Measurements from ENCODE around the gene TACSTD2. TPM values are rescaled to one million over a fixed set of nuclear protein-coding genes. Genes with fewer than 3 reads are reported as not detected.
A peak's percentile ranks its signal among the peaks of the same experiment; 100 is the strongest.
"Not testable (repeated sequence)": the region's sequence is repeated elsewhere in the genome, so short reads cannot be mapped to it uniquely, and the experiment has no call there.

Gene TACSTD2, protein sequence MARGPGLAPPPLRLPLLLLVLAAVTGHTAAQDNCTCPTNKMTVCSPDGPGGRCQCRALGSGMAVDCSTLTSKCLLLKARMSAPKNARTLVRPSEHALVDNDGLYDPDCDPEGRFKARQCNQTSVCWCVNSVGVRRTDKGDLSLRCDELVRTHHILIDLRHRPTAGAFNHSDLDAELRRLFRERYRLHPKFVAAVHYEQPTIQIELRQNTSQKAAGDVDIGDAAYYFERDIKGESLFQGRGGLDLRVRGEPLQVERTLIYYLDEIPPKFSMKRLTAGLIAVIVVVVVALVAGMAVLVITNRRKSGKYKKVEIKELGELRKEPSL
- total RNA-seq, result under 0.01 and 0.29 TPM in 2 replicates

- Histone ChIP-seq H2AFZ (ENCODE audit: low read length) (peak within 1 kb of the TSS; percentile 72), H3K4me1 (ENCODE audit: insufficient read depth, low read length) (peaks cover 6% of the 10 kb centered on the region), H3K27ac (ENCODE audit: low read depth, low read length) (no peak within 1 kb of the TSS), H3K79me2 (ENCODE audit: insufficient read depth, low read length) (no peaks in the 10 kb centered on the region), H3K9me3 (ENCODE audit: low read depth, low read length) (no peaks in the 10 kb centered on the region), H3K36me3 (ENCODE audit: insufficient read depth, low read length) (no peaks in the 10 kb centered on the region), H3K4me3 (ENCODE audit: insufficient read depth, low read length) (peak within 1 kb of the TSS; percentile 60), H3K4me2 (ENCODE audit: insufficient read depth, low read length) (peak within 1 kb of the TSS; percentile 69), H3K27me3 (ENCODE audit: insufficient read depth, low read length) (peaks cover 54% of the 10 kb centered on the region), H4K20me1 (ENCODE audit: insufficient read depth, low read length) (no peaks in the 10 kb centered on the region)
- TF ChIP-seq, protein P1, sequence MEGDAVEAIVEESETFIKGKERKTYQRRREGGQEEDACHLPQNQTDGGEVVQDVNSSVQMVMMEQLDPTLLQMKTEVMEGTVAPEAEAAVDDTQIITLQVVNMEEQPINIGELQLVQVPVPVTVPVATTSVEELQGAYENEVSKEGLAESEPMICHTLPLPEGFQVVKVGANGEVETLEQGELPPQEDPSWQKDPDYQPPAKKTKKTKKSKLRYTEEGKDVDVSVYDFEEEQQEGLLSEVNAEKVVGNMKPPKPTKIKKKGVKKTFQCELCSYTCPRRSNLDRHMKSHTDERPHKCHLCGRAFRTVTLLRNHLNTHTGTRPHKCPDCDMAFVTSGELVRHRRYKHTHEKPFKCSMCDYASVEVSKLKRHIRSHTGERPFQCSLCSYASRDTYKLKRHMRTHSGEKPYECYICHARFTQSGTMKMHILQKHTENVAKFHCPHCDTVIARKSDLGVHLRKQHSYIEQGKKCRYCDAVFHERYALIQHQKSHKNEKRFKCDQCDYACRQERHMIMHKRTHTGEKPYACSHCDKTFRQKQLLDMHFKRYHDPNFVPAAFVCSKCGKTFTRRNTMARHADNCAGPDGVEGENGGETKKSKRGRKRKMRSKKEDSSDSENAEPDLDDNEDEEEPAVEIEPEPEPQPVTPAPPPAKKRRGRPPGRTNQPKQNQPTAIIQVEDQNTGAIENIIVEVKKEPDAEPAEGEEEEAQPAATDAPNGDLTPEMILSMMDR (IDR thresholded peaks at IDR 0.05; ENCODE audit: extremely low read depth, low read depth, low read length), result no peak
- peak; percentile 82 for DNase-seq (ENCODE audit: insufficient read length, low spot score, missing footprints)
Observed at GRCh38 chr1:58576727-58577653, at the start of gene TACSTD2. TSS of gene TACSTD2 (minus strand) at chr1:58577252. CDS start at chr1:58577156, 96 bp downstream.

DNA sequence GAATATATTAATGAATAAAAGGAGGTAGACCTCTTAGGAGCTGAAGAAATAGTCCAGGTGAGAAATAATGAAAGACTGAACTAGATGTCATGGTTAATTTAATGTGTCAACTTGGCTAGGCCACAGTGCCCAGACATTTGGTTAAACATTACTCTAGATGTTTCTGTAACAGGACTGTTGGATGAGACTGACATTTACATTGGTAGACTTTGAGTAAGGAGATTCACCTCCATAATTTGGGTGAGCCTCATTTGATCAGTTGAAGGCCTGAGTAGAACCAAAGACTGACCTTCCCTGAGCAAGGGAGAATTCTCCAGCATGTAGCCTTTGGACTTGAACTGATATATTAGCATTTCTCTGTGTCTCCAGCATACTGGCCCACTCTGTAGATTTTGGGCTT, 49.2 kb upstream of the TACSTD2 start:
- Histone ChIP-seq H4K20me1 (ENCODE audit: insufficient read depth, low read length) (no peaks in the 10 kb centered on the region), H3K36me3 (ENCODE audit: insufficient read depth, low read length) (no peaks in the 10 kb centered on the region), H3K27ac (ENCODE audit: low read depth, low read length) (no peak overlapping the region), H2AFZ (ENCODE audit: low read length) (no peak overlapping the region), H3K79me2 (ENCODE audit: insufficient read depth, low read length) (no peaks in the 10 kb centered on the region), H3K4me1 (ENCODE audit: insufficient read depth, low read length) (peaks cover 5% of the 10 kb centered on the region), H3K9me3 (ENCODE audit: low read depth, low read length) (no peaks in the 10 kb centered on the region), H3K4me2 (ENCODE audit: insufficient read depth, low read length) (no peak overlapping the region), H3K4me3 (ENCODE audit: insufficient read depth, low read length) (no peak overlapping the region), H3K27me3 (ENCODE audit: insufficient read depth, low read length) (no peaks in the 10 kb centered on the region)
- TF ChIP-seq, protein P1 (IDR thresholded peaks at IDR 0.05; ENCODE audit: extremely low read depth, low read depth, low read length), result no peak
- DNase-seq (ENCODE audit: insufficient read length, low spot score, missing footprints), result no peak

- DNase-seq (ENCODE audit: insufficient read length, low spot score, missing footprints); H3K27me3 ChIP-seq (ENCODE audit: insufficient read depth, low read length); H3K79me2 ChIP-seq (ENCODE audit: insufficient read depth, low read length); H3K4me3 ChIP-seq (ENCODE audit: insufficient read depth, low read length); H3K9me3 ChIP-seq (ENCODE audit: low read depth, low read length); H4K20me1 ChIP-seq (ENCODE audit: insufficient read depth, low read length); H3K36me3 ChIP-seq (ENCODE audit: insufficient read depth, low read length); H2AFZ ChIP-seq (ENCODE audit: low read length); H3K4me1 ChIP-seq (ENCODE audit: insufficient read depth, low read length); H3K4me2 ChIP-seq (ENCODE audit: insufficient read depth, low read length); H3K27ac ChIP-seq (ENCODE audit: low read depth, low read length): not testable (repeated sequence)
Observed at GRCh38 chr1:58623259-58623658, 46.2 kb upstream of the TACSTD2 start.

GRCh38 chr1:58622571-58622970, 45.5 kb upstream of the TACSTD2 start:
- H3K27ac ChIP-seq (ENCODE audit: low read depth, low read length), result no peak overlapping the region
- no peaks in the 10 kb centered on the region for H3K79me2 ChIP-seq (ENCODE audit: insufficient read depth, low read length)
- TF ChIP-seq, protein P1 (IDR thresholded peaks at IDR 0.05; ENCODE audit: extremely low read depth, low read depth, low read length), result no peak
- H3K4me3 ChIP-seq (ENCODE audit: insufficient read depth, low read length), result no peak overlapping the region
- H3K4me1 ChIP-seq (ENCODE audit: insufficient read depth, low read length), result peaks cover 11% of the 10 kb centered on the region
- H3K27me3 ChIP-seq (ENCODE audit: insufficient read depth, low read length), result no peaks in the 10 kb centered on the region
- H3K9me3 ChIP-seq (ENCODE audit: low read depth, low read length), result no peaks in the 10 kb centered on the region
- H3K36me3 ChIP-seq (ENCODE audit: insufficient read depth, low read length), result no peaks in the 10 kb centered on the region
- H2AFZ ChIP-seq (ENCODE audit: low read length), result no peak overlapping the region
- no peak for DNase-seq (ENCODE audit: insufficient read length, low spot score, missing footprints)
- no peaks in the 10 kb centered on the region for H4K20me1 ChIP-seq (ENCODE audit: insufficient read depth, low read length)
- no peak overlapping the region for H3K4me2 ChIP-seq (ENCODE audit: insufficient read depth, low read length)
